ENCODE results near the gene TSEN34.
"Not testable (repeated sequence)": the region's sequence is repeated elsewhere in the genome, so short reads cannot be mapped to it uniquely, and the experiment has no call there.

TSEN34 gene

GRCh38 chr19:54169149-54169740 lies 21.9 kb upstream of the TSEN34 start:
- no peak for TF ChIP-seq CTCF (IDR thresholded peaks at IDR 0.05)
- H3K27me3 ChIP-seq (ENCODE audit: control insufficient read depth, insufficient read depth, low read length): no peaks in the 10 kb centered on the region
- H3K4me1 ChIP-seq: no peaks in the 10 kb centered on the region
- no peaks in the 10 kb centered on the region for H3K36me3 ChIP-seq (ENCODE audit: control insufficient read depth, insufficient read depth, low read length)
- H3K27ac ChIP-seq: no peak overlapping the region
- no peaks in the 10 kb centered on the region for H3K79me2 ChIP-seq
- no peak overlapping the region for H3K9ac ChIP-seq
- H3K4me3 ChIP-seq (ENCODE audit: low read depth, low read length): no peak overlapping the region
- H2AFZ ChIP-seq: no peak overlapping the region
- H3K9me3 ChIP-seq (ENCODE audit: control insufficient read depth, low read length): no peaks in the 10 kb centered on the region
- no peak overlapping the region for H3K4me2 ChIP-seq (ENCODE audit: low read length)

- Histone ChIP-seq H3K4me3 (ENCODE audit: low read depth, low read length) (peak overlapping the region; percentile 72), H3K4me2 (ENCODE audit: low read length) (peak overlapping the region; percentile 94), H2AFZ (peak overlapping the region; percentile 67), H3K27ac (peak overlapping the region; percentile 89)
- H3K4me1 ChIP-seq; H3K27me3 ChIP-seq (ENCODE audit: control insufficient read depth, insufficient read depth, low read length); H3K79me2 ChIP-seq; H3K9me3 ChIP-seq (ENCODE audit: control insufficient read depth, low read length); H3K36me3 ChIP-seq (ENCODE audit: control insufficient read depth, insufficient read depth, low read length); H3K9ac ChIP-seq: not testable (repeated sequence)
Observed at GRCh38 chr19:54171736-54172431, 19.2 kb upstream of the TSEN34 start.

- no peaks in the 10 kb centered on the region for H3K9me3 ChIP-seq (ENCODE audit: control insufficient read depth, low read length)
- H3K4me2 ChIP-seq (ENCODE audit: low read length): peak within 1 kb of the TSS; percentile 94
- H2AFZ ChIP-seq: peak within 1 kb of the TSS; percentile 67
- no peaks in the 10 kb centered on the region for H3K36me3 ChIP-seq (ENCODE audit: control insufficient read depth, insufficient read depth, low read length)
- no peaks in the 10 kb centered on the region for H3K4me1 ChIP-seq
- no peaks in the 10 kb centered on the region for H3K27me3 ChIP-seq (ENCODE audit: control insufficient read depth, insufficient read depth, low read length)
- peak within 1 kb of the TSS; percentile 72 for H3K4me3 ChIP-seq (ENCODE audit: low read depth, low read length)
- peak within 1 kb of the TSS; percentile 89 for H3K27ac ChIP-seq
- peak; percentile 81 for TF ChIP-seq CTCF (IDR thresholded peaks at IDR 0.05)
- H3K9ac ChIP-seq: peak within 1 kb of the TSS; percentile 68
- H3K79me2 ChIP-seq: no peaks in the 10 kb centered on the region
Observed at GRCh38 chr19:54172471-54173358, 18.4 kb upstream of the TSEN34 start, which contains the start of gene TMC4. TMC4 (minus strand) TSS chr19:54173160; CDS start chr19:54173117, 43 bp downstream.

- H3K4me1 ChIP-seq: no peaks in the 10 kb centered on the region
- no peaks in the 10 kb centered on the region for H3K9me3 ChIP-seq (ENCODE audit: control insufficient read depth, low read length)
- no peak overlapping the region for H3K27ac ChIP-seq
- H3K27me3 ChIP-seq (ENCODE audit: control insufficient read depth, insufficient read depth, low read length): no peaks in the 10 kb centered on the region
- H3K4me2 ChIP-seq (ENCODE audit: low read length): peak overlapping the region; percentile 45
- no peak for TF ChIP-seq CTCF (IDR thresholded peaks at IDR 0.05)
- H3K79me2 ChIP-seq: peaks cover 4% of the 10 kb centered on the region
- H2AFZ ChIP-seq: peak overlapping the region; percentile 45
- H3K4me3 ChIP-seq (ENCODE audit: low read depth, low read length): no peak overlapping the region
- H3K36me3 ChIP-seq (ENCODE audit: control insufficient read depth, insufficient read depth, low read length): no peaks in the 10 kb centered on the region
- H3K9ac ChIP-seq: no peak overlapping the region
Observed at GRCh38 chr19:54173359-54173699, 17.8 kb upstream of the TSEN34 start.

Measured in parathyroid adenoma (tissue), 2 donors.